WERI-Rb-1 (cell line): Measurements from ENCODE around the gene SRMS.

Experiments used
- DNase-seq: peaks from one replicate; pipeline ENCODE4 v3.0.0-alpha.2; 2020
- H3K27ac ChIP-seq: fragments of 250-450 bp; sonication (Bioruptor Pico); 2 replicates; pipeline ENCODE4 v1.5.1; 2020; ENCODE audit warnings: mild to moderate bottlenecking, moderate library complexity
- H3K27me3 ChIP-seq: fragments of 250-450 bp; sonication (Bioruptor Pico); 2 replicates; pipeline ENCODE4 v1.5.1; 2021; ENCODE audit warnings: mild to moderate bottlenecking, low read depth, moderate library complexity; ENCODE audit not compliant: insufficient read depth, severe bottlenecking
- H3K36me3 ChIP-seq: fragments of 250-450 bp; sonication (Bioruptor Pico); 2 replicates; pipeline ENCODE4 v1.5.1; 2020; ENCODE audit warnings: mild to moderate bottlenecking, moderate library complexity
- H3K4me3 ChIP-seq: 2 replicates; pipeline ENCODE4 v1.5.1; 2011; ENCODE audit warnings: low read depth, mild to moderate bottlenecking, control low read depth, low read length
- H3K9me3 ChIP-seq: fragments of 250-450 bp; sonication (Bioruptor Pico); 2 replicates; pipeline ENCODE4 v1.5.1; 2021; ENCODE audit warnings: mild to moderate bottlenecking, moderate library complexity; ENCODE audit not compliant: severe bottlenecking
- TF ChIP-seq, protein P1 (sequence below): IDR thresholded peaks from 2 replicates; pipeline ENCODE4 v1.5.1; 2011; ENCODE audit warnings: low read depth, mild to moderate bottlenecking, control low read depth, inconsistent platforms, low read length

The SRMS gene

DNA sequence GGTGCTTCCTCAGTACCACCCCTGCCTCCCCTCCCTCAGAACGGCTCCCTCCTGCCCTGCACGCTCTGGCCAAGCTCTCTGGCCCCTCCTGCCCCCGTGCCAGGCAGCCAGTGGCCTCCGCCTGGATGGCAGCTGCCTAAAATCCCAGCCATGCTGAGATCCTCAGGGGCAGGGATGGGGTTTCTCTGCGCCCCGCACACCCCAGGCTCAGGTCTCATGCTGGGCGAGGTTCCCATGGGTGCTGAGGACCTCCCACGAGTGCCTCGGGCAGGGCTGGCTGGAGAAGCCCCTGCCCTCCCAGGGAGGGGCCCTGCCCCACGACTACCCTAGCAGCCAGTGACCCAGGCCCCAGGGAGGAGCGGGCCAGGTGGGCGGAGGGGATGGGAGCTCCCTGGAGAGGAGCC lies 13.1 kb downstream of the SRMS start:
- TF ChIP-seq, protein P1, sequence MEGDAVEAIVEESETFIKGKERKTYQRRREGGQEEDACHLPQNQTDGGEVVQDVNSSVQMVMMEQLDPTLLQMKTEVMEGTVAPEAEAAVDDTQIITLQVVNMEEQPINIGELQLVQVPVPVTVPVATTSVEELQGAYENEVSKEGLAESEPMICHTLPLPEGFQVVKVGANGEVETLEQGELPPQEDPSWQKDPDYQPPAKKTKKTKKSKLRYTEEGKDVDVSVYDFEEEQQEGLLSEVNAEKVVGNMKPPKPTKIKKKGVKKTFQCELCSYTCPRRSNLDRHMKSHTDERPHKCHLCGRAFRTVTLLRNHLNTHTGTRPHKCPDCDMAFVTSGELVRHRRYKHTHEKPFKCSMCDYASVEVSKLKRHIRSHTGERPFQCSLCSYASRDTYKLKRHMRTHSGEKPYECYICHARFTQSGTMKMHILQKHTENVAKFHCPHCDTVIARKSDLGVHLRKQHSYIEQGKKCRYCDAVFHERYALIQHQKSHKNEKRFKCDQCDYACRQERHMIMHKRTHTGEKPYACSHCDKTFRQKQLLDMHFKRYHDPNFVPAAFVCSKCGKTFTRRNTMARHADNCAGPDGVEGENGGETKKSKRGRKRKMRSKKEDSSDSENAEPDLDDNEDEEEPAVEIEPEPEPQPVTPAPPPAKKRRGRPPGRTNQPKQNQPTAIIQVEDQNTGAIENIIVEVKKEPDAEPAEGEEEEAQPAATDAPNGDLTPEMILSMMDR, result no peak
- H3K27me3 ChIP-seq, result no peaks in the 10 kb centered on the region
- no peak overlapping the region for H3K4me3 ChIP-seq
- H3K27ac ChIP-seq, result no peak overlapping the region
- H3K36me3 ChIP-seq, result no peaks in the 10 kb centered on the region
- no peak for DNase-seq
- H3K9me3 ChIP-seq, result no peaks in the 10 kb centered on the region

DNA sequence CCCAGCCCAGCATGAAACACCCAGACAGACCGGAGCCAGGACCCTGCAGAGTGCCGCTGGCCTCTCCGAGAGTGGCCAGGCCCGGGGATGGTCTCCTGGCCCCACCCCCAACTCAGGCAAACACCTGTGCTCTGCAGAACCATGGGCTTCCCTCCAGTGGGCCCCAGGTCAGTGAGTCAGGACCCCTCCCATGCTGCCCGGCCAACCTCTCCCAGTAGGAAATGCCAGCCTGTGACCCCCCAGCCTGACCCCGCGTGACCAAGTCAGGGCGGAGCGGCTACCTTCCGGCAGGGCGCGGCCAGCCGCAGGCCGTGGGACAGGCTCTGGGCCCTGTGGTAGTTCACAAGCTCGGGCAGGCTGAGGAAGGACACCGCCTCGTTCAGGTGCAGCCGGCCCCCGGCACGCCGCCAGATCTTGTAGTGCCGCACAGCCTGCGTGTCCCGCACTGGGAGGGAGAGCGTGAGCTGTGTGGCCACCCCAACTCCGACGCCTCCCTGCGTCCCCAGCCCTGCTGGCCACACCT lies 13.6 kb downstream of the SRMS start:
- Histone ChIP-seq H3K4me3 (no peak overlapping the region), H3K27me3 (no peaks in the 10 kb centered on the region), H3K27ac (no peak overlapping the region; the same call in 1 of the 2 replicates), H3K36me3 (no peaks in the 10 kb centered on the region), H3K9me3 (no peaks in the 10 kb centered on the region)
- TF ChIP-seq, protein P1, result no peak
- peak; percentile 9 for DNase-seq

DNA sequence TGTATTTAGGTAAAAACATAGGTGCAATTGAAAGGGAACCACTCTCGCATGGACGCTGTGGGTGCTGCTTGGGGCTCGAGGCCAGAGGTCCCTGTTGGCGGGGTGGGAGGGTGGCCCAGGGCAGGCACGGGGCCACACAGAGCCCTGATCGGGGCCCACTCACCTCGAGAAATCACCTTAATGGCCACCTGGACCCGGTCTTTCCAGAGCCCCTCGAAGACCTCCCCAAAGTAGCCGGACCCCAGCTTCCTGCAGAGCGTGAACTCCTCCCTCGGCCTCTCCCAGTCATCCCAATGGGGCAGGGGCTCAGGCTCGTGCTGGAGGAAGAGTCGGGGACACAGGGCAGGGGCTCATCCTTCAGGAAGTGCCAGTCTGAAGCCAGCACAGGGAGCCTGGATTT lies 14.2 kb downstream of the SRMS start:
- DNase-seq, result no peak
- Histone ChIP-seq H3K36me3 (no peaks in the 10 kb centered on the region), H3K9me3 (no peaks in the 10 kb centered on the region), H3K27ac (no peak overlapping the region; the same call in 1 of the 2 replicates), H3K4me3 (no peak overlapping the region), H3K27me3 (no peaks in the 10 kb centered on the region)
- TF ChIP-seq, protein P1, result no peak

DNA sequence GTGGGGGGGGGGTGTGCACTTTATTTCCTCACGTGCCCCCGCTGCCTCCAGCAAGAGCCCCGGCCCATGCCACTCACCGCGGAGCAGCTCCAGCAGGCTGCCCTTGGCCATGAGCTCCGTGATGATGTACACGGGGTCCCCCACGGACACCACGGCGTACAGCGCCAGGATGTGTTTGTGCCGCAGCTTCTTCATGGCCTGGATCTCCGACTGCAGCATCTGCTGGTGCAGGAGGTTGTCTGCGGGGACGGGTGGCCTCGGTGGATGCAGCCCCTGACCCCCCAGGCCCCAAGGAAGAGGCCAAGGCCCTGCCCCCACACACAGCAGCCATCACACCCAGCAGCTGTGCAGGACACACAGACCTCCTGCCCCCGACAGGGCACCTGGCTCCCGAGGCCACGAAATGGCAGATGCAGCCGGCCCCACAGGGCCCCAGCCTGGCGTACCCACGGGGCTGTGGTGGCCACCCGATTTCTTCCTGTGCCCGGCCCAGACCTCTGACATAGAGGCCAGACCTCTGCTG lies 15.0 kb downstream of the SRMS start:
- H3K4me3 ChIP-seq, result no peak overlapping the region
- H3K27ac ChIP-seq, result no peak overlapping the region
- no peaks in the 10 kb centered on the region for H3K36me3 ChIP-seq
- no peak for DNase-seq
- H3K9me3 ChIP-seq, result no peaks in the 10 kb centered on the region
- H3K27me3 ChIP-seq, result no peaks in the 10 kb centered on the region
- TF ChIP-seq, protein P1, result no peak

DNA sequence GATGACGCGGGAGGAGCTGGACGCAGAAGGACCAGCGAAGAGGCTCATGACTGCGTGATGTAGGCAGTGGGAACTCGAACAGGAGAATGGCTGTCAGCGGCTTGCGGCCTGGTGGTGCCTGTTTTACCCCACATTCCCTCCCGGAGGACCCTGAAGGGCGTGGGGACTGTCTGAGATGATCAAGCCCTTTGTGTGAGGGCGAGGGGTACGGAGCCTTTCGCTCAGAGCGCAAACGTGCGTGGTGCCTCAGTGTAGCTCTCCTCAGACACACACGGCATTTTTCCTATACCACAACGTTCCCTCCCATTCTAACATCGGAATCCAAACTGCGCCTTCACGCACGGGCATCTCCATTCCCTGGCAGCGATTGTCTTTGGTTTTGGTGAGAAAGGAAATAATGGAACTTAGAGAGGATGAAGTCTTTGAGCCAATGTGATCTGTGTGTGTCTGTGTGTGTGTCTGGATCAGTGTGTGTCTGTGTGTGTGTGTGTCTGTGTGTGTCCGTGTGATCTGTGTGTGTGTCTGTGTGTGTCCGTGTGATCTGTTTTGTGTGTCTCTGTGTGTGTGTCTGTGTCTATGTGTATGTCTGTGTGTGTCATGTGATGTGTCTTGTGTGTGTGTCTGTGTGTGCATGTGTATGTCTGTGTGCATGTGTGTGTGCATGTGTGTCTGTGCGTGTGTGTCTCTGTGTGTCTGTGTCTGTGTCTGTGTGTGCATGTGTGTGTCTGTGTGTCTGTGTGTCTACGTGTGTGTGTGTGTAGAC lies 15.7 kb downstream of the SRMS start:
- TF ChIP-seq, protein P1, result no peak
- Histone ChIP-seq H3K27me3 (no peaks in the 10 kb centered on the region), H3K4me3 (no peak overlapping the region), H3K9me3 (no peaks in the 10 kb centered on the region), H3K27ac (no peak overlapping the region), H3K36me3 (no peaks in the 10 kb centered on the region)
- no peak for DNase-seq

DNA sequence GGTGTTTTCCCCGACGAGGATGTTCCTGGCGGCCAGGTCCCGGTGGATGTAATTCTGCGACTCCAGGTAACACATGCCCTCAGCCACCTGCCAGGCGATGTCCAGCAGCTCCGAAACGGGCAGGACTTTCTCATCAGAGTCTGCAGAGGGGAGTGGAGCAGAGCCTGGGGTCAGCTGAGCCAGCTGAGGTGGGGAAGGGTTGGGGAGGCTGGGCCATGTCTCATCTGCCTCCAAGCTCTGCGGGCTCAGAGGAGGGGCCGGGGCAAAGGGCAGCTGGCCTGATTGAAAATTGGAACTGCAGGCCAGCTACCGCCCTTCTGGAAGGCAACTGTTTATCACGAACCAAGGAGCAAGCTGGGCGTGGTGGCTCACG lies 16.8 kb downstream of the SRMS start:
- DNase-seq, result no peak
- no peaks in the 10 kb centered on the region for H3K9me3 ChIP-seq
- no peak overlapping the region for H3K4me3 ChIP-seq
- no peak overlapping the region for H3K27ac ChIP-seq
- H3K36me3 ChIP-seq, result no peaks in the 10 kb centered on the region
- H3K27me3 ChIP-seq, result no peaks in the 10 kb centered on the region
- TF ChIP-seq, protein P1, result no peak
